OCI-LY1 (cell line): Measurements from ENCODE around the gene EEF1A1.
"Not testable (repeated sequence)": the region's sequence is repeated elsewhere in the genome, so short reads cannot be mapped to it uniquely, and the experiment has no call there.

Source experiments
- EZH2 ChIP-seq: fragments of 200-600 bp; sonication (generic), shearing (Covaris generic); IDR thresholded peaks from 2 replicates; pipeline ENCODE4 v1.8.0; 2017; ENCODE audit warnings: borderline replicate concordance, mixed run types, mild to moderate bottlenecking, antibody characterized with exemption, low read length, moderate library complexity, mixed read lengths
- TF ChIP-seq, protein P1 (sequence below): fragments of 200-600 bp; sonication (generic), shearing (Covaris generic); IDR thresholded peaks from 2 replicates; pipeline ENCODE4 v1.5.1; 2017; ENCODE audit warnings: mild to moderate bottlenecking, antibody characterized with exemption, low read length, moderate library complexity, mixed read lengths

GRCh38 chr6:73518100-73518981 is 2.5 kb downstream of the EEF1A1 start:
- TF ChIP-seq, protein P1, sequence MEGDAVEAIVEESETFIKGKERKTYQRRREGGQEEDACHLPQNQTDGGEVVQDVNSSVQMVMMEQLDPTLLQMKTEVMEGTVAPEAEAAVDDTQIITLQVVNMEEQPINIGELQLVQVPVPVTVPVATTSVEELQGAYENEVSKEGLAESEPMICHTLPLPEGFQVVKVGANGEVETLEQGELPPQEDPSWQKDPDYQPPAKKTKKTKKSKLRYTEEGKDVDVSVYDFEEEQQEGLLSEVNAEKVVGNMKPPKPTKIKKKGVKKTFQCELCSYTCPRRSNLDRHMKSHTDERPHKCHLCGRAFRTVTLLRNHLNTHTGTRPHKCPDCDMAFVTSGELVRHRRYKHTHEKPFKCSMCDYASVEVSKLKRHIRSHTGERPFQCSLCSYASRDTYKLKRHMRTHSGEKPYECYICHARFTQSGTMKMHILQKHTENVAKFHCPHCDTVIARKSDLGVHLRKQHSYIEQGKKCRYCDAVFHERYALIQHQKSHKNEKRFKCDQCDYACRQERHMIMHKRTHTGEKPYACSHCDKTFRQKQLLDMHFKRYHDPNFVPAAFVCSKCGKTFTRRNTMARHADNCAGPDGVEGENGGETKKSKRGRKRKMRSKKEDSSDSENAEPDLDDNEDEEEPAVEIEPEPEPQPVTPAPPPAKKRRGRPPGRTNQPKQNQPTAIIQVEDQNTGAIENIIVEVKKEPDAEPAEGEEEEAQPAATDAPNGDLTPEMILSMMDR: not testable (repeated sequence)
- not testable (repeated sequence) for TF ChIP-seq EZH2
